HG03575 (cell line): ENCODE results near the gene ACR.

Source experiments
- ATAC-seq: cut with Tn5 transposase; IDR thresholded peaks from one replicate; pipeline ENCODE4 v1.9.1; 2021; ENCODE audit not compliant: unreplicated experiment, insufficient number of reproducible peaks, low FRiP score; ENCODE audit errors: extremely low read depth

Gene ACR

DNA sequence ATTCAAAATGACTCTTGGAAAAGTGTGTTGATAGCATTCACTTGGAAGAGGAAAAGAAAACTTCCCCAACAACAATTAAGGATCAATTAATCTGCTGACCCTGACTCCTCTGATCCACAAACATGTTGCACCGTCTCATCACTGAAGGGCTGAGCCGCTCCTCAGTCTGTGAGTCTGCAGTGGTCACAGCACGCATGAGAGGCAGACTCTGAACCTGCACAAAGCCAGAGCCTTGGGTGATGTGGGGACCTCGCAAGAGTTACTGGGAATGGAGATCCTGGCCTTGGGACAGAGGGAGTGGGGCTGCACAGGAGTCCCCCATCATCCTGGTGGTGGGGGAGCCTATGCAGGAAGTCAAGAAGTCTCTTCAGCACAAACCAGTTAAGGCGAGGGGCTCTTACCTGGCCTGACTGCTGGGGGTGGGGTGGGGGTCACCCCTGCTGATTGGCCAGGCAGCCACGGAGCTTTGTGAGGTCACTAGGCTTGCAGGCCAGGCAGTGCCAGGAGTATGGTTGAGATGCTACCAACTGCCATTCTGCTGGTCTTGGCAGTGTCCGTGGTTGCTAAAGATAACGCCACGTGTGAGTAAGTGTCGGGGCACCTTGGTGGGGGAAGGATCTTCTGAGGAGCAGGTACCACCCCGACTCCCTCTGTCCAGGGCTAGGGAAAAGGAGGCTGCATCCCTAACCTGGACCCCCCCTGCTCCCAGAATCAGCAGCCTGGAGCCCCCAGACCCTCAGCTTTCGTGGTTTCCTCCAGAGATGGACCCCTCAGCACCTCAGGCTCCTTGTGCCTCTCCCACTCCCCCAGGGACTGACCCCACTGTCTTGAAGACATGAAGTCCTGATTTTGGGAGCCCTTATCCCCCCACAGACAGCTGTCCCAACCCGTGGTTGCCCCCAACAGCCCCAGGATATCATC lies at the start of gene ACR:
TSS of gene ACR (plus strand) at position 477 of the 921 bp plus-strand sequence. CDS start at position 509, 32 bp downstream.
- no peak for ATAC-seq

DNA sequence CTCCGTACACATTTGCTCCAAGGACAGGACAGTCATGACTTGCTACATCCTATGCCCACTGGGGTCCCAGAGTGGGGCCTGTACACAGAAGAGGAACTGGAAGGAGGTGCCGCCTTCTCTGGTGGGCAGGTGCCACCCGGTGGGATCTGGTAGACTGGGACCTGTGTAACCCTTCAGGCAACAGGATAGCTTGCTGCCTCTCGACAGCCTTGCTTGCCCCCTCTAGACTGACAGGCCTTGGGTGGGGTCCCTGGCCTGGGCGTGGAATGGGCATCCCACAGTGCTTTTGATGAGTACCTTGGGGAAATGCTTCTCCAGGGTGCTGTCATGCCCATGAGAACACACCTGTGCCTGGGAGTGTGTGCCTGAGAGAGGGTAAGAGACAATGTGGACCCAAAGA lies 49.6 kb upstream of the ACR start:
- ATAC-seq, result no peak

DNA sequence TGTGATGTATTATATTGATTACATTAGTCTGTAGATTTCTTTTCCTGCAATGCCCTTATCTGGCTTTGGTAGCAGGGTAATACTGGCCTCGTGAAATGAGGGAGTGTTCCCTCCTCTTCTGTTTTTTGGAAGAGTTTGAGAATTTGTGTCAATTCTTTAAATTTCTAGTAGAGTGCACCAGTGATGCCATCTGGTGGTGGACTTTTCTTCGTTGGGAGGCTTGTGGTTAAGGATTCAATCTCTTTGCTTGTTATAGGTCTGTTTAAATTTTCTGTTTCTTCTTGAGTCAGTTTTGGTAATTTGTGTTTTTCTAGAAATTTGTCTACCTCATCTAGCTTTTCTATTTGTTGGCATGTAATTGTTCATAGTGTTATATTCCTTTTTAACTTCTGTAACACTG lies 46.5 kb upstream of the ACR start:
- ATAC-seq, result no peak

DNA sequence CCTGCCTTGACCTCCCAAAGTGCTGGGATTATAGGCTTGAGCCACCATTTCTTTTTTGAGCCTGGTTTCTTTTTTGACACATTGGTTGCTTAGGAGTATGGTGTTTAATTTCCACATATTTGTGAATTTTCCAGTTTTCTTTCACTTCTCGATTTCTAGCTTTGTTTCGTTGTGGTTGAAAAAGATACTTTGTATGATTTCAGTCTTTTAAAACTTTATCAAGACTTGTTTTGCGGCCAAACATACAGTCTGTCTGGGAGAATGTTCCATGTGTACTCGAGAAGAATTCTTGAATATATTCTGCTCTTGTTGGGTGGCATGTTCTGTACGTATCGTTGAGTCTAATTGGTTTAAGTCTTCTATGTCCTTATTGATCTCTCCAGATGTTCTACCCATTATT lies 44.5 kb upstream of the ACR start:
- ATAC-seq, result no peak

DNA sequence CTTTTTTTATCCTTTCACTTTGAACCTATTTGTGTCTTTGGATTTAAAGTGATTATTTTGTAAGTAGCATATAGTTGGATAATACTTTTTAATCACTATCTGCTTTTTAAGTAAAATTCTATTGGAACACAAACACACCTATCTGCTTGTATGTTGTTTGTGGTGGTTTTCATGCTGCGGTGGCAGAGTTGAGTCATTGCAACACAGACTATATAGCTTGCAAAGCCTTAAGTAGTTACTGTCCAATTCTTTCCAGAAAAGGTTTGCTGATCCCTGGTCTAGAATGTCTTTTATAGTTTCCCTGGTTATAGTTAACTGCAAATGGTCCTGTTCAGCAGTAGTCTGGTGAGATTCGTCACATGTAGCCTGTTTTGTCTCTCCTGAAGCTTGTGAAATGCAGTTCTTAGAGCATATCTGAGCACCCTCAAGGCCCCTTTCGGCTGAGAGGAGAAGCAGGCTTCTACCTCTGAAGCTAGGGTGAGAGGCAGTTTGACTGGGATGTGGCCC lies 43.9 kb upstream of the ACR start:
- ATAC-seq, result no peak

DNA sequence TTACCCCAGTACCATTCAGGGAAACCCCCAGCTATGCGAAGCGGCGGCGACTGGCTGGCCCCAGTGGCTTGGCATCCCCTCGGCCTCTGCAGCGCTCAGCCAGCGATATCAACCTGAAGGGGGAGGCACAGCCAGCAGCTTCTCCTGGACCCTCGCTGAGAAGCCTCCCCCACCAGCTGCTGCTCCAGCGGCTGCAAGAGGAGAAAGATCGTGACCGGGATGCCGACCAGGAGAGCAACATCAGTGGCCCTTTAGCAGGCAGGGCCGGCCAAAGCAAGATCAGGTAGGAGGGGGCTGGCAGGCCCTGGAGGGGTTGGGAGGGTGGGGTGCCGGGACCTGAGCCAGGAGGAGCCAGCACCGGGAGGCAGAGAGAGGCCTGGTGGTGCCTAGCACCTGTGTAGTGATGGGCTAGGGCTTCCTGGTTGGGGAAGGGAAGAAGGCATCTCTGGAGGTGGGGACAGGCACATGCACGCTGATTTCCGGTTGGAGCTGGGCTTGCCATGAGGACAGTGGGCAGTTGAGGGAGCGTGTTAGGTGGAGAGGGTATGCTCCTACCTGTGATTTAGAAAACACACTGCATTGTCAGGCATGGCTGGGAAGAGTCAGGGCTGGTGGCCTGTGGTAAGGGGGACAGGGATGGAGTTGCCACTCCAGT lies 43.1 kb upstream of the ACR start:
- ATAC-seq, result no peak

DNA sequence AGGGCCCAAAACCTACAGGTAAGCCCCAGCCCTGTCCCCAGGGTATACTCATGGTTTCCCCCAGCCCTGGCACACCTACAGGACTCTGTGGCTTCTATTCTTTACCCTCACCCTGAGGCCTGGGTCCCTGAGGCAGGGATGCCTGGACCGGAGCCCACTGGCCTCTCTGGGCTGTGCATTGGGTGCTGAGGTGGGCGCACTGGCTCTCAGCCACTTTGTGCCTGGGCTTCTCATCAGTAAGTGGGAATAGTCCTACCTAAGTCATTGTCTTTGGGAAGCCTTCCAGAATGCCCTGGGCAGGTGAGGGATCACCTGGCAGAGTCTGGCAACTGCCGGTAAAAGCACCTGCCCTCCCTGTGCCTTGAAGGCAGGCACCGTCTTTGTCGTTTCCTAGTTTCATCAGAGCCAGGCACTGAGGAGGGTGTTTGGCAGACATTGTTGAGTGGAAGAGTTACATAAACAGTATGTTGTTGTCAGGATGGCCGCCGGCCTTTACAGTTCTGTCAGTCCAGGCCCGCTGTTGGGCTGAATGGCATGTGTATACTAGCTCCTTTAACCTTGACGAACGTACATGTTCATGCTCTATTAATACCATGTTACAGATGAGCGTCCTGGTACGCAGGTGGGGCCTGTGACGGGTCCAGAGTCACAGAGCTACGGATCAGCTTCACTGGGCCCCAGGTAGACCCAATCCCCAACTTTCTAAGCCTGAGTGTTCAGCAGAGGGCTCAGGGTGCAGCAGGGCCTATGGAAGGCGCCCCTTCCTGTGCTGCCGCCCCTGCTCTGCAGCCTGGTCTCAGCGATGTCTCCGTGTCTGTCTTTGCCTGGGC lies 42.4 kb upstream of the ACR start:
- ATAC-seq, result no peak

DNA sequence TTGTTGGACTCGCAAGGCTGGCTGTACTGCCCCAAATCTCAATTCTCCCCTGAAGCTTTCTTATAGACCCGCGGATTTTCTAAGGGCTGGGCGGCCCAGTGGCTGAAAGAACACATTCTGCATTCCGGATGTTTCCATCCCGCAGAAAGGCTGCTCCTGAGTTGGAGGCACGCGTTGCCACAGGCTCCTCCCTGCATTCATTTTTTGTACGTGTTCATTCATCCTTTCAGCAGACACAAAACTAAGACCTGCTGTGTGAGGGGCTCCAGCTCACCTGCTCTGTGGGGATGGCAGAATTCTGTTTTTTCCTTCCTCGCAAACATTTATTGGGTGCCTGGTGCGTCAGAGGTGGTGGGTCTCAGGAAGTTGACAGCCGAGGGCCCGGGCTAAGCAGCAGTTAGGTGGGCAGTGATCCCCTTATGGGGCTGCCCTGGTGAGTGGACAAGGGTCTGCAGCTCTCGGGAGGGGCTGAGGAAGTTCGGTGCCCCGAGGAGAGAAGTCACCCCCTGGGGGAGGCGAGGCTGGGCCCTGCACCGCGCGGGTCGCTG lies 41.7 kb upstream of the ACR start:
- no peak for ATAC-seq

DNA sequence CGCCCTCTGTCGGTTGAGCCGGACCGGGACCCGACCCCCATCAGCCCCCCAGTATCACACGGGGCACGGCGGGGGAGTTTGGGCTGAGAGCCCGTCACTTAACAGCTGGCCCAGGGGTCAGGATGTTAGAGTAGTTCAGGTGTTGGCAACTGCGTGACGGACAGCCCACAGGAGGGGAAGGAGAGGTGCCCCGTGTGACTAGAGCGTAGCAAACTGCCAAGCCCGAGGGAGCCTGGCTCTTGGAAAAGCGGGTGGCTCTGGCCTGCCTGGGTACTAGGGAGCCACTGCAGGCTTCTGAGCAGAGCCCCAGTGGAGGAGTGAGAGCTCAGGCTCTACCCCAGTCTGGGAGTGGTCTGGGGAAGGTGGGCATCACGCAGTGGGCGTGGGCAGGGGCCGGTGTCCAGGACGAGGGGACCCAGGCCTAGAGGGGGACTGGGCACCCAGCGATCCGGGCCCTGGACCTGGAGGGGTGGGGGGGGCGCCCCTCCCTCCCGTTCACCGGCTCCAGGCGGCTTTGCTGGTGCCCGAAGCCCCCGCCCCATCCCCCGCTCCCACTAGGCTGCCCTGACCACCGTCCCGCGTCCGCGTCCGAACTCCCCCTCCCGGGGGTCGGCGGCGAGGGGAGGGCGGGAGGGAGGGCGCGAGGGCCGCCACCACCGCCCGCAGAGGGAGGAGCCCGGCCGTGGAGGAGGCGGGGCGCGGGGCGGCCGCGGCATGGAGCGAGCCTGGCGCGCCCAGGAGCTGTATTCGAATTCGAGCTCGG lies 41.0 kb upstream of the ACR start:
- ATAC-seq, result no peak

DNA sequence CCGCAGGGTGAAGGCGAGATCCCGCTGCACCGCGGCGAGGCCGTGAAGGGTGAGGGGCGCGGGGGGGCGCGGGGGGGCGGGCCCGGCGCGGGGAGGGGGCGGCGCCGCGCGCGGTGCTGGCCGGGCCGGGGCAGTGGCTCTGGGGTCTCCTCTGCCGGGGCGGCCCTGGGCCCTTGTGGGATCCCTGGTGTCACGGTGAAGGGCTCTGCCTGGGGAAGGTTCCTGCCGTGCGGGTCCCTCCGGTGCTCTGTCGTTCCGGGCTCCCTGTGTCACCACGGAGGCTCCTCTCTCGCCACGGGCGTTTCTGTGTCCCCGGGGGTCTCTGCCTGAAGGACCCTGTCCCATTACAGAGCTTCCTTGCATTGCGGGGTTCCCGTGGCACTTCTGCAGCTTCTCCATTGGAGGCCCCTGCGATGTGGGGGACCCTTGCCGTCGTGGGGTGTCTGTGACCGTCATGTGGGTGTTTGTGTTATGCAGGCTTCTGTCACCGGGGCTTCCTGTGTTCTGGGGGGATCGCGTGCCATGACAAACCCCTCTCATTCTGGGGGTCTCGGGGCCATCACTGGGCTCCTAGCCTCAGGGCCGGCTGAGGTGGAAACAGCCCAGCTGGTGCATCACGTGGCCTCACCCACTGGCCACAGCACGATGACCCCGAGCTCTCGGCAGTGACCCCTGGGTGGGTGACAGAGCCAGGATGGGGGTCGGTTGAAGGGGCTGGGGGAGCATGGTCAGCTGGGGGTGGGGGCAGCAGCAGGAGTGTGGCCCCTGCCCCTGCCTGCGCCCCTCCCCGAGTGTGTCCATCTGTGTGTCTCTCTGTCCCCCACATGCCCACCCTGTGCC lies 40.1 kb upstream of the ACR start:
- no peak for ATAC-seq

DNA sequence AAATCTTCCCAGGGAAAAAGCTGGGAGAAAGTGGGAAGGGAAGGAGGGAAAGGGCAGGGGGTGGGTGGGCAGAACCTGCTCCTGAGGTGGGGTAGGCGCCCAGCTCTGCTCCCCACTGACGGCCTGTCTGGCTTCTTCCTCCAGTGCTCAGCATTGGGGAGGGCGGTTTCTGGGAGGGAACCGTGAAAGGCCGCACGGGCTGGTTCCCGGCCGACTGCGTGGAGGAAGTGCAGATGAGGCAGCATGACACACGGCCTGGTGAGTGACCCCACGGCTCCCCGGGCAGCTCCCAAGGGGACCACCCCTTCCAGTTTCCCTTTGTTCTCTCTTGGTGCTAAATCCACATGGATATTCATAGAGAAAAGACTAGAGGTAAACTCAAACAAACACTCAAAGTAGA lies 39.5 kb upstream of the ACR start:
- ATAC-seq, result no peak

DNA sequence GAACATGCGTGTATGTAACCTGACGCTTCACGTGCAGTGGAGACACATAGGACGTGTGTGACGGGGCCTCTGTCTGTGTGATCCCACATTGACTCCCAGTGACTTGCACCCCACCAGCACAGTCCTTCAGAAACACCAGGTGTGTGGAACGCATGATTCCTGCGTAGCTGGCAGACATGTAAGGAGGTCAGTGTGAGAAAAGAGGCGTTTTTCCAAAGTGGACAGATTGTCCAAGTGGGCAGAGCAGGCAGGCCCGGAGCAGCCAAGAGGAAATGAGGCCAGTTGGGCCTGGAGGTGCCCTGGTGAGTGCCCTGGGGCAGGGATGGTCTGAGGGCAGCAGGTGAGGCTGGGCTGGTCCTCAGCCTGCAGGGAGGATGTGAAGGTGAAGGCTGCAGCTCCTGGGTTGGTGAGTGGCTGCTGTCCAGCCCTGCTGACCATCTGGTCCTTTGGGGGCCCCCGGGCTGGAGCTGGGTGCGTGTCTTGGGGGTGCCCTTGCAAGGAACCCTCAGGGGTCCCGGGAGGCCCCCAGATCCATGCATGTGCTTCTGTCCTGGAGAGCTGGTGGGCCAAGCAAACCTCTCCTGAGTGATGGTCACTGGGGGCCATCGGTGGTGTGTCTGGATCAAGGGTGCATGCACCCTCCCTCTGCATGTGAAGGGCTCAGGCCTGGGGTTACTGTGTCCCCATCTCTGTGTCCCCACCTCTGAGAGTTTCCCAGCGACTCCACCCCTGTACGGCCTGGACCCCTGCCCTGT lies 38.8 kb upstream of the ACR start:
- no peak for ATAC-seq

DNA sequence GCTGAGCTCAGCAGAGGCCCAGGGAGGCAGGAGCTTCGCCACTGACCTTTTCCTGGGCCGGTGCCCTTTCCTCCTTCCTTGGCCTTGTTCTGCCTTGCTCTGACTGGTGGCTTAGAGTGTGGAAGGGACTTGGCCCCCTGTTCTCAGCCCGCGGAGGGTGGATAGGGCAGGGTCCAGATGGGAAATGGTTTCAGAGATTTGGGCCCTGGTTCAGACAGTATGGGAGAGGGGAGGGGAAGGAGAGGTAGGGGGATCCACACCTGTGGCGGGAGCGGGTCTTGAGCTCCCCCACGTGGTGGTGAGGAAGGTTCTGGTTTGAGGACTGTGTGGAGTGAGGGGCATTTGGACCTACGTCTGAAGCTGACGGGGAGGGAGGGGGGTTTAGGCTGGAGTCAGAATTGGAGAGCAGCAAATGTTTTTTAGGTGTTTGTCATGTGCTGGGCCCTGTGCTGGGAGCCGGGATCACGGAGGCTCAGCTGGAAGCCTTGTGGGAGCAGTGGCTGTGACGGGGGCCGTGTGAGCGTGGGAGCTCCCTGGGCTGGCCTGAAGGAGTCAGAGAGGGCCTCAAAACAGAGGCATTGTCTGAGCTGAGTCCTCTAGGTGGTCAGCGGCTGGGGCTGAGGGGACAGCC lies 38.1 kb upstream of the ACR start:
- ATAC-seq, result no peak

DNA sequence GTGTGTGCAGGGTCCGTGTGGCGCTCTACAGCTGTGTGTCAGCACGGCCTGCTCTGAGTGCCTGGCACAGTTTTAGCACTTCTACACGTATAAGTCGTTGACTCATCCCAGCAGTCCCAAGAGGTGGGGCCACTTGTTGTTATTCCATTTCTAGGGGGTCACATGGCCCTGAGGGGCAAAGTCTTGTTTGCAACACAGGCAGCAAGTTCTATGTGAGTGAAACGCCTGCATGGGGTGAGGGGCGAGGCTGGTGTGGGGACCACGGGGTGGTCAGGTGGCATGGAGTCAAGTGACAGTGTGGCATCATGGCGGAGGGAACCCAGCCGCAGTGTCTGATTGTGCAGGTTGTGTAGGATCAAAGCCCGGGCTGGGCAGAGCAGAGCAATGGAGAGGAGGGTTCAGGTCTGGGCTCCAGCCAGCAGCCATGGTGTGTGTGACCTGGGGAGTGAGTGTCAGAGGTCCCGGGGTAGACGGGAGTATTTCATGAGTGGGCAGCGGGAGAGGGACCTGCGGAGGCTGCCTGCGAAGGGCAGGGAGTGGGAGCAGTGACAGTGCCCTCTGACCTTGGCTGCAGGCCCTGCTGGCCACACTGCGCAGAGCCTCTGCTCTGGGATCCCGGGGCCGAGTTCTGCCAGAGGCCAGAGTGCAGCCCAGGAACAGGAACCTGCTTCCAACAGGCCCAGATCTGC lies 37.5 kb upstream of the ACR start:
- no peak for ATAC-seq

DNA sequence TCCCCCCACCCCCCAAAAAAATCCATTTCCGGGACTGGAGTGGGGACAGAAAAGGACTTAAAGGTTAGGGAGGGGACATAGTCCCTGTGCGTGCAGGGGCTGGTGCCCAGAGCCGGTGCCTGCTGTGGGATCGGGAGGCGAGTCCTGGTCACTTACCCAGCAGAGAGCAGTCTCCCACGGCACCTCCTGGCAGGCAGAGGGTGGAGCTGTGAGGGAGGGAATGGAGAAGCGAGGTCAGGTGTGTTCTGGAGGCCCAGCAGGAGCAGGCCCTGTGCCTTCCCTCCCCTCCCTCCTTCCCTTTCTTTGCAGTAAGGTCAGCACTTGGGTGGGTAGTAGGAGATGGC lies 37.0 kb upstream of the ACR start:
- no peak for ATAC-seq

DNA sequence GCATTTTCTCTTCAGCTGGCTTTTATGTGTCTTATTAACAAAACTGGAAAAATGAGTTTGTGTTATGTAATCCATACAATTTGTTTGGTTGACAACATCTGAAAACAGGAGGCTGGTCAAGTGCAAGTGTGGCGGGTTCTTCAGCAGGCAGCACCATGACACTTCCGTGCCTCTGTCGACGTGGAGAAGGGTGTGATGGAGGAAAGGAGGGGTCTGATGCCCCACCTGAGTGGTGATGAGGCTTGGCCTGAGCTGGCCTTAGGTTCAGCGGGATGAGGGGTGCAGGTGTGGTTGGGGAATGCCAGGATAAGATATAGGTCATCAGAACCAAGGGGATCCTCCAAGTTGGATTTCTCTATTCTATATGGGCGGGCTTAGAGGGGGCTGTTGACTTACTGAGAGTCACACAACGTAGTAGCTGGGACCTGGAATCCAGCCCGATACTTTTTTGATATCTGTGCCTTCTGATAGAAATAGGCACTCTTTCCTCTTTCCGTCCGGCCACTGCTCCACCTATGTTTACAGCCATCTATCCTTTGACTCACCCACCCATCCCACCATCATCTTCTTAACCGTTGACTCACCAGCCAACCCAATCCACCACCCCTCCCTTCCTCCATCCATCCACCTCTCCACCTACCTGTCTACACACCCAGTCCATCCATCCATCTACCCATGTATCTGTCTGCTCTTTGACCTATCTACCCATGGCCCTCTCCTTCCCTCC lies 36.4 kb upstream of the ACR start:
- ATAC-seq, result no peak
